ENCODE data around the gene ZKSCAN3.

DNA sequence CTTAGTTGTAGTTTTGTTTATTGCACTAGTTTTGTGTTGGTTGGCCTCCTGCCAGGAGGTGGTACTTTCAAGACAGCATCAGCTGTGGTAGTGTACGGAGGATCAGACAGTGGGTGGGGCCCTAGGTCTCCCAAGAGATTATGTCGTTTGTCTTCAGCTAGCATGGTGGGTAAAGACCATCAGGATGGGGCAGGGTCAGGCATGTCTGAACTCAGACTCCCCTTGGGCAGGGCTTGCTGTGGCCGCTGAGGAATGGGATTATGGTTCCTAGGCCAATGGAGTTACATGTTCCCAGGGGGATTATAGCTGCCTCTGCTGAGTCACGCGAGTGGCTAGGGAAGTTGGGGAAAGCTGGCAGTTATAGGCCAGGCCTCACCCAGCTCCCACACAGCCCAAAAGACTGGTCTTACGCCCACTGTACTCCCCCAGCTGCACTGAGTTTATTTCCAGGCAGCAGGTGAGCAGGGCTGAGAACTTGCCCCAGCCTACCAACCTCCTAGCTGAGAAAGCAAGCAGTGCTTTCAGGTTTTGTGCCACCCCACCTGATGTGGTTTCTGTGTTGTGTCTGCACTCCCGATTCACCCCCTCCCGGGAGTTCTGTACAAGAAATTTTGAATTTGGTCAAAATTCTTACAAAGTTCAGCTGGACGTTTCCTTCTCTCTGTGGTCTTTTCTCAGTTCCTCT lies 38.5 kb upstream of the ZKSCAN3 start:
- no peak for TF ChIP-seq ESRRA (IDR thresholded peaks at IDR 0.05; ENCODE audit: borderline replicate concordance, low read length)
- TF ChIP-seq RAD21 (conservative IDR thresholded peaks at IDR 0.05 in 1 of 2, IDR thresholded peaks at IDR 0.05 in 1 of 2), result no peak
- no peak for TF ChIP-seq ZC3H11A (IDR thresholded peaks at IDR 0.05)
- TF ChIP-seq EP300 (IDR thresholded peaks at IDR 0.05), result no peak
- TF ChIP-seq POLR2A (IDR thresholded peaks at IDR 0.05; ENCODE audit: low read length), result no peak
- TF ChIP-seq NFE2L2 (conservative IDR thresholded peaks at IDR 0.05; ENCODE audit: low read length), result no peak
- TF ChIP-seq CHD2 (IDR thresholded peaks at IDR 0.05; ENCODE audit: low read length, partially characterized antibody), result no peak
- TF ChIP-seq, protein P1, sequence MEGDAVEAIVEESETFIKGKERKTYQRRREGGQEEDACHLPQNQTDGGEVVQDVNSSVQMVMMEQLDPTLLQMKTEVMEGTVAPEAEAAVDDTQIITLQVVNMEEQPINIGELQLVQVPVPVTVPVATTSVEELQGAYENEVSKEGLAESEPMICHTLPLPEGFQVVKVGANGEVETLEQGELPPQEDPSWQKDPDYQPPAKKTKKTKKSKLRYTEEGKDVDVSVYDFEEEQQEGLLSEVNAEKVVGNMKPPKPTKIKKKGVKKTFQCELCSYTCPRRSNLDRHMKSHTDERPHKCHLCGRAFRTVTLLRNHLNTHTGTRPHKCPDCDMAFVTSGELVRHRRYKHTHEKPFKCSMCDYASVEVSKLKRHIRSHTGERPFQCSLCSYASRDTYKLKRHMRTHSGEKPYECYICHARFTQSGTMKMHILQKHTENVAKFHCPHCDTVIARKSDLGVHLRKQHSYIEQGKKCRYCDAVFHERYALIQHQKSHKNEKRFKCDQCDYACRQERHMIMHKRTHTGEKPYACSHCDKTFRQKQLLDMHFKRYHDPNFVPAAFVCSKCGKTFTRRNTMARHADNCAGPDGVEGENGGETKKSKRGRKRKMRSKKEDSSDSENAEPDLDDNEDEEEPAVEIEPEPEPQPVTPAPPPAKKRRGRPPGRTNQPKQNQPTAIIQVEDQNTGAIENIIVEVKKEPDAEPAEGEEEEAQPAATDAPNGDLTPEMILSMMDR (IDR thresholded peaks at IDR 0.05), result no peak
- TF ChIP-seq, protein P2, sequence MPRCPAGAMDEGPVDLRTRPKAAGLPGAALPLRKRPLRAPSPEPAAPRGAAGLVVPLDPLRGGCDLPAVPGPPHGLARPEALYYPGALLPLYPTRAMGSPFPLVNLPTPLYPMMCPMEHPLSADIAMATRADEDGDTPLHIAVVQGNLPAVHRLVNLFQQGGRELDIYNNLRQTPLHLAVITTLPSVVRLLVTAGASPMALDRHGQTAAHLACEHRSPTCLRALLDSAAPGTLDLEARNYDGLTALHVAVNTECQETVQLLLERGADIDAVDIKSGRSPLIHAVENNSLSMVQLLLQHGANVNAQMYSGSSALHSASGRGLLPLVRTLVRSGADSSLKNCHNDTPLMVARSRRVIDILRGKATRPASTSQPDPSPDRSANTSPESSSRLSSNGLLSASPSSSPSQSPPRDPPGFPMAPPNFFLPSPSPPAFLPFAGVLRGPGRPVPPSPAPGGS (IDR thresholded peaks at IDR 0.05), result no peak
- TF ChIP-seq RFX5 (IDR thresholded peaks at IDR 0.05), result no peak
- no peak for TF ChIP-seq CHD4 (IDR thresholded peaks at IDR 0.05; ENCODE audit: borderline replicate concordance)

Measured in A549 (cell line).